PFSK-1 (cell line): ENCODE results near the gene KIF26B.

ENCODE experiments used
- FOXP2 ChIP-seq: optimal IDR thresholded peaks from 2 replicates; pipeline ENCODE3; 2011; ENCODE audit warnings: borderline replicate concordance, control low read depth, inconsistent platforms; ENCODE audit not compliant: insufficient read depth; ENCODE audit errors: extremely low read length, extremely low read depth
- POLR2AphosphoS5 ChIP-seq: IDR thresholded peaks from 2 replicates; pipeline ENCODE4 v1.6.1; 2012; ENCODE audit warnings: low read depth, mild to moderate bottlenecking, control low read depth, low read length, moderate library complexity
- TAF1 ChIP-seq: IDR thresholded peaks from 2 replicates; pipeline ENCODE4 v1.6.1; 2012; ENCODE audit warnings: low read length, control low read depth, borderline replicate concordance; ENCODE audit not compliant: insufficient read depth
- TF ChIP-seq, protein P1 (sequence below), 2 experiments: IDR thresholded peaks; 2 replicates each; pipeline versions ENCODE4 v1.6.1 to v1.8.0; 2011 to 2012; ENCODE audit warnings: low read depth in 2 of 2, low read length in 2 of 2, control low read depth in 1 of 2, inconsistent platforms in 1 of 2, mild to moderate bottlenecking in 1 of 2, moderate library complexity in 1 of 2; ENCODE audit not compliant: insufficient read depth in 1 of 2

DNA sequence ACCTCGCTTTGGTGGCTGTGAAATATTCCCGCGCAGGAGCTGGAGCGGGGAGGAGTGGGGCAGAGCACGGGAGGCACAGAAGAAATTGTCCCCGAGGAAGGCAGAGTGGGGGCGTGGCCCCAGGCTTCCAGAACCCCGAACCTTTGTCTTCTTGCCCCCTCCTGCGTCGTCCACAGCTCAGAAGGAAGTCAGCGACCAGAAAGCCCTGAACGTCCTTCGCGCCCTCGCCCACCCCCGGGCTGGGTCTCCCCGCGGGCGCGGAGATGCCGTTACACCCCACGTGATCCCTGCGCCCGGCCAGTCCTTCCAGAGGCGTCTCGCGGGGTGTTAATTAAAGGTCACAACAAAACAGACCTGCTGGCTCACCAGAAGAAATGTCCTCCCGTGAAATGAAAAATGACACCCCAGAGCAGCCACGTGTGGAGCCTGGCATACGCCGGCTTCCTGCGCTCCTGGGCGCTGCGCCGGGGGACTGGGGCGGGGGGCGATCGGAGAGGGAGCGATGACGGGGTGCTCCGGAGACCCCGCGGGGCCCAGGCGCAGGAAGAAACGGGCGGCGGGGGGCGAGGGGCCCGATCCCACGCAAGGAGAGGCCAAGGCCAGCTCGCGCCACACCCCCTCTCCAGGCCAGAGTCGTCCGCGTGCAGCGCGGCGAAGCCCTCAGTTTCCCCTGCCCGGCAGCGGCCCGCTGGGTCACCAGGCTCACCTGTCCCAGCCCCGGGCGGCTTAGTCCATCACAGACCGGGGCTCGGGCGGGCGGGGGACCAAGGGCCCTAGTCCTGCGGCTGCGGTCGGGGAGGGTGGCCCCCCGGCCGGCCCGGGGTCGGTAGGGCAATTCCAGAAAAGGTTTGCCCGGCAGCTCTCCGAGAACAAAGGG is 995 bp upstream of the KIF26B start:
- TF ChIP-seq POLR2AphosphoS5 (no peak), TAF1 (no peak), FOXP2 (no peak)
- TF ChIP-seq, protein P1, sequence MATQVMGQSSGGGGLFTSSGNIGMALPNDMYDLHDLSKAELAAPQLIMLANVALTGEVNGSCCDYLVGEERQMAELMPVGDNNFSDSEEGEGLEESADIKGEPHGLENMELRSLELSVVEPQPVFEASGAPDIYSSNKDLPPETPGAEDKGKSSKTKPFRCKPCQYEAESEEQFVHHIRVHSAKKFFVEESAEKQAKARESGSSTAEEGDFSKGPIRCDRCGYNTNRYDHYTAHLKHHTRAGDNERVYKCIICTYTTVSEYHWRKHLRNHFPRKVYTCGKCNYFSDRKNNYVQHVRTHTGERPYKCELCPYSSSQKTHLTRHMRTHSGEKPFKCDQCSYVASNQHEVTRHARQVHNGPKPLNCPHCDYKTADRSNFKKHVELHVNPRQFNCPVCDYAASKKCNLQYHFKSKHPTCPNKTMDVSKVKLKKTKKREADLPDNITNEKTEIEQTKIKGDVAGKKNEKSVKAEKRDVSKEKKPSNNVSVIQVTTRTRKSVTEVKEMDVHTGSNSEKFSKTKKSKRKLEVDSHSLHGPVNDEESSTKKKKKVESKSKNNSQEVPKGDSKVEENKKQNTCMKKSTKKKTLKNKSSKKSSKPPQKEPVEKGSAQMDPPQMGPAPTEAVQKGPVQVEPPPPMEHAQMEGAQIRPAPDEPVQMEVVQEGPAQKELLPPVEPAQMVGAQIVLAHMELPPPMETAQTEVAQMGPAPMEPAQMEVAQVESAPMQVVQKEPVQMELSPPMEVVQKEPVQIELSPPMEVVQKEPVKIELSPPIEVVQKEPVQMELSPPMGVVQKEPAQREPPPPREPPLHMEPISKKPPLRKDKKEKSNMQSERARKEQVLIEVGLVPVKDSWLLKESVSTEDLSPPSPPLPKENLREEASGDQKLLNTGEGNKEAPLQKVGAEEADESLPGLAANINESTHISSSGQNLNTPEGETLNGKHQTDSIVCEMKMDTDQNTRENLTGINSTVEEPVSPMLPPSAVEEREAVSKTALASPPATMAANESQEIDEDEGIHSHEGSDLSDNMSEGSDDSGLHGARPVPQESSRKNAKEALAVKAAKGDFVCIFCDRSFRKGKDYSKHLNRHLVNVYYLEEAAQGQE (IDR thresholded peaks at IDR 0.05; ENCODE audit: insufficient read depth in 1 of 2, low read depth in 2 of 2, low read length in 2 of 2), result no peak
